ES-I3 (cell line): ENCODE measurements around the gene MAMDC4.
"Not testable (repeated sequence)": the region's sequence is repeated elsewhere in the genome, so short reads cannot be mapped to it uniquely, and the experiment has no call there.

ENCODE experiments used
- H3K36me3 ChIP-seq: 2 replicates; pipeline ENCODE4 v1.6.1; 2013; ENCODE audit warnings: mild to moderate bottlenecking, low read length, control low read depth, moderate library complexity; ENCODE audit not compliant: insufficient read depth
- H3K4me1 ChIP-seq: 2 replicates; pipeline ENCODE4 v1.6.1; 2013; ENCODE audit warnings: mild to moderate bottlenecking, control low read depth, low read length; ENCODE audit not compliant: insufficient read depth
- H3K9ac ChIP-seq: 2 replicates; pipeline ENCODE4 v1.6.1; 2013; ENCODE audit warnings: low read depth, mild to moderate bottlenecking, low read length, moderate library complexity
- H3K9me3 ChIP-seq: 2 replicates; pipeline ENCODE4 v1.6.1; 2013; ENCODE audit warnings: mild to moderate bottlenecking, low read length, moderate library complexity; ENCODE audit not compliant: control insufficient read depth, insufficient read depth

MAMDC4 gene

DNA sequence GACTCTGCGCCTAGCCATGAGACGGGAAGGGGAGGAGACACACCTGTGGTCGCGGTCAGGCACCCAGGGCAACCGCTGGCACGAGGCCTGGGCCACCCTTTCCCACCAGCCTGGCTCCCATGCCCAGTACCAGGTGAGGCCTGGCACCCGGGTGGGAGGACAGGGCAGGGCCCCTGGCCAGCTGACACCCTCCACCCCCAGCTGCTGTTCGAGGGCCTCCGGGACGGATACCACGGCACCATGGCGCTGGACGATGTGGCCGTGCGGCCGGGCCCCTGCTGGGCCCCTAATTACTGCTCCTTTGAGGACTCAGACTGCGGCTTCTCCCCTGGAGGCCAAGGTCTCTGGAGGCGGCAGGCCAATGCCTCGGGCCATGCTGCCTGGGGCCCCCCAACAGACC, 5.0 kb downstream of the MAMDC4 start:
- Histone ChIP-seq H3K4me1 (no peaks in the 10 kb centered on the region), H3K9ac (no peak overlapping the region), H3K9me3 (no peaks in the 10 kb centered on the region), H3K36me3 (peaks cover 6% of the 10 kb centered on the region; the same call in 1 of the 2 replicates)

DNA sequence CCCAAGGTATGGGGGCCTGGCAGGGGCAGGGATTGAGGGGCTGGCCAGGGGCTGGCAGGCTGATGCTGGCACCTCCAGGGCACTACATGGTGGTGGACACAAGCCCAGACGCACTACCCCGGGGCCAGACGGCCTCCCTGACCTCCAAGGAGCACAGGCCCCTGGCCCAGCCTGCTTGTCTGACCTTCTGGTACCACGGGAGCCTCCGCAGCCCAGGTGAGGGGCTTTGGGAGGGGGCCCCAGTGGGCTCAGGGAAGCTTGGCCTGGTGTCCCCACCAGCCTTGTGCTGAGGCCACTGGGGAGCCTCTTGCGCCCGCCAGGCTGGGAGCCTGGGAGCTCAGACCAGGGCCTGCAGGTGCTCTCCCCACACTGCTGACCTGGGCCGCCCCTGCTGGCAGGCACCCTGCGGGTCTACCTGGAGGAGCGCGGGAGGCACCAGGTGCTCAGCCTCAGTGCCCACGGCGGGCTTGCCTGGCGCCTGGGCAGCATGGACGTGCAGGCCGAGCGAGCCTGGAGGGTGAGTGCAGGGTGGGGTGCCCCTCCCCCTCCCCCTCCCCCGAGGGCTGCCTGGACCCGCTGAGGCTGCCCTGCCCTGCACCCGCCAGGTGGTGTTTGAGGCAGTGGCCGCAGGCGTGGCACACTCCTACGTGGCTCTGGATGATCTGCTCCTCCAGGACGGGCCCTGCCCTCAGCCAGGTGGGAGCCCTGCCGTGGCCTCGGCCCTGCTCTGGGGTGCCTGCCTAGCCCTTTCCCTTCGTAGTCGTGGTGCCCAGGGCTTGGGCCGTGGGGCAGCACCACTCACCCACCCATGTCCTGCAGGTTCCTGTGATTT, 5.7 kb downstream of the MAMDC4 start:
- no peaks in the 10 kb centered on the region for H3K4me1 ChIP-seq
- H3K36me3 ChIP-seq, result peaks cover 6% of the 10 kb centered on the region; the same call in 1 of the 2 replicates
- no peak overlapping the region for H3K9ac ChIP-seq
- no peaks in the 10 kb centered on the region for H3K9me3 ChIP-seq

DNA sequence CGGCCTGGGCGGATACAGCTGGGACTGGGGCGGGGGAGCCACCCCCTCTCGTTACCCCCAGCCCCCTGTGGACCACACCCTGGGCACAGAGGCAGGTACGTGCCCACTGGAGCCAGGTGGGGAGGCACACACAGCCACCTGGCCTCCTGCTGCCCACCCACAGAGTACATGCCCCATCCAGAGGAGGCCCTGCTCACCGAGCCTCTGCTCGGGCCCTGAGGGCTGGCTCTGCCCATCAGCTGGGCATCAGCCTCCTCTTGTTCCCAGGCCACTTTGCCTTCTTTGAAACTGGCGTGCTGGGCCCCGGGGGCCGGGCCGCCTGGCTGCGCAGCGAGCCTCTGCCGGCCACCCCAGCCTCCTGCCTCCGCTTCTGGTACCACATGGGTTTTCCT, 6.3 kb downstream of the MAMDC4 start:
- Histone ChIP-seq H3K4me1 (no peaks in the 10 kb centered on the region), H3K36me3 (peaks cover 11% of the 10 kb centered on the region), H3K9ac (no peak overlapping the region), H3K9me3 (no peaks in the 10 kb centered on the region)

DNA sequence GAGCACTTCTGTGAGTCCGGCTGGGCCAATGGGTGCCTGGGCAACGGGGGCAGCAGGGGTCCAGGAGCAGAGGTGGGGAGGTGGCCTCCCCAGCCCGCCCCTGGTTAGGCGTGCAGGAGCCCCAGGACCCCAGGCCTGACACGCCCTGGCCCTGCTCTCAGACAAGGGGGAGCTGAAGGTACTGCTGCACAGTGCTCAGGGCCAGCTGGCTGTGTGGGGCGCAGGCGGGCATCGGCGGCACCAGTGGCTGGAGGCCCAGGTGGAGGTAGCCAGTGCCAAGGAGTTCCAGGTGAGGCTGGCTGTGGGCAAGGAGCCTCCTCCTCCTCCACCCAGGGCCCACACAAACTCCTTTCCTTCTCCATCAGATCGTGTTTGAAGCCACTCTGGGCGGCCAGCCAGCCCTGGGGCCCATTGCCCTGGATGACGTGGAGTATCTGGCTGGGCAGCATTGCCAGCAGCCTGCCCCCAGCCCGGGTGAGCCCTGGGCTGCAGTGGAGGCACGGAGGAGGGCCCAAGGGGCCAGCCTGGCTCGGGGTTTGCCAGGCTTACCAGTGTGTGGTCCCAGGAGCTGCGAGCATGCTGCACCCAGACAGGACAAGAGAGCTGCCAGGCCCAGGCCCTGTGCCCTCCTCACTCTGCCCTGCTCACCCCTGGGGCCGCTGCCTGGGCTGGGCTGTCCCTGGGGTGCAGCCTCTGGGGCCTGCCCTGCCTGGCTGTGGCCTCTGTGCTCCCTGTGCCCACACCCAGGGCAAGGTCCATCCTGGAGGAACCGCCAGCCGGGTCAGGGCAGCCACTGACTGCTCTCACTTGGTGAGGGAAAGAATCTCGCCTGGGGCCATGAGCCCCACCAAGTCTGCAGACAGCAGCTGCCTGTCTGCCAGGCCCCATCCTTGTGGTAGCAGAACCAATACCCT, 7.0 kb downstream of the MAMDC4 start:
- peaks cover 18% of the 10 kb centered on the region for H3K36me3 ChIP-seq
- no peaks in the 10 kb centered on the region for H3K4me1 ChIP-seq
- no peak overlapping the region for H3K9ac ChIP-seq
- no peaks in the 10 kb centered on the region for H3K9me3 ChIP-seq

DNA sequence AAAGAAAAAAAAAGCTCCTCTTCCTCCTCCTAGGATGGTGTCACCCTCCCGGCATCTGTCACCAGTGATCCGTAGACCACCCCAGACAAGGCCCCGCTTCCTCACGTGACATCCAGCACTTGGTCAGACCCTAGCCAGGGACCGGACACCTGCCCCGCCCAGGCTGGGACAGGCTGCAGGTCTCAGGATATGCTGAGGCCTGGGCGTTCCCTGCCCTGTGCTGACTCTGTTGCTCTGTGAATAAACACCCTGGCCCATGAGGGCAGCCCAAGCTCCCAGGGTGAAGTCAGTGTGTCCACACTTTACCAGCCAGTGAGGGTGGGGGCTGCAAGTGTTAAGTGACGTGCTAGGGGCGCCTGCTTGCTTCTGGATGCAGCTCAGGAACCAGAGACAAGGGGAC, 8.4 kb downstream of the MAMDC4 start:
- H3K36me3 ChIP-seq, result peaks cover 21% of the 10 kb centered on the region
- no peak overlapping the region for H3K9ac ChIP-seq
- no peaks in the 10 kb centered on the region; the same call in 1 of the 2 replicates for H3K4me1 ChIP-seq
- no peaks in the 10 kb centered on the region for H3K9me3 ChIP-seq

DNA sequence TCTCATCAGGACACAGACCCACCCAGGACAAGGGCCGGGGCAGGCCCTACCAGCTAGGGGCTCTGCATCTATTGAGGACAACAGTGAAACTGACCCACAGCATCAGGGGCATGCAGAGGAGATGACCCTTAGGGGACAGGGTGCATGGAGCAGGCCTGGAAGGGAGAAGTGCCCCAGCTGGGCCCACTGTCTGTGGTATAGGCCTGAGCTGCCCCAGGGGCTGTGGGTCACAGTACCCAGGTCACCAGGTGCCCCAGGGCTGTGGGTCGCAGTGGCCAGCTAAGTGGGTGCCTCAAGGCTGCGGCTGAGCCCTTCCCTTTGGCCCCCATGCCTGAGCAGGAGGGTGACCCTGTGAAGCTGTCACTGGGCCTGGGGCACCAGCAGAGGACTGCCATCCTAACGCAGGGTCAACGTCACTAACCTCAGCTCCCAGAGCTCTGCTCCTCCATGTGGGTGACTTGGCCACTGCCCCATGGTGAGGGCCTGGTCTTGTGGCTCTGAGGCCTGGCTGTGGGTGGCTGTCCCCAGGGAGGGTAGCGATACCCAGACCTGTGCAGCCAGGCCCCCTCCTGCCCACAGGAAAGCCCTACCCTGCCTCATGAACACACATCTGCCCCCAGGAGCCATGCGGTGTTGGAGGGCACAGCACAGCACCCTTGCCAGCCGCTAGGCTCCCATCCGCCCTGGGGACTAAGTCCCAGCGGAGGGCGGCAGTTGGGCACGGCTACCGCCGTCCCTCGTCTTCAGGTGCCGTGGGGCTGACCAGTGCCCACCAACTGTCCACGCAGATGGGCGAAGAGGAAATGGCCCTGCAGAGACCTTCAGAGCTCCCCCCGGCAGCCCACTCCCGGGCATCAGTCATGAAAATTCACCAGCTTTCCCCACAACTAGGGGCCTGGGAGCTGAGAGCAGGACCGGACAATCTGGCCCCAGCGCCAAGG, 9.1 kb downstream of the MAMDC4 start:
- H3K4me1 ChIP-seq, result no peaks in the 10 kb centered on the region; the same call in 1 of the 2 replicates
- H3K36me3 ChIP-seq, result peaks cover 21% of the 10 kb centered on the region
- no peak overlapping the region for H3K9ac ChIP-seq
- H3K9me3 ChIP-seq, result no peaks in the 10 kb centered on the region

DNA sequence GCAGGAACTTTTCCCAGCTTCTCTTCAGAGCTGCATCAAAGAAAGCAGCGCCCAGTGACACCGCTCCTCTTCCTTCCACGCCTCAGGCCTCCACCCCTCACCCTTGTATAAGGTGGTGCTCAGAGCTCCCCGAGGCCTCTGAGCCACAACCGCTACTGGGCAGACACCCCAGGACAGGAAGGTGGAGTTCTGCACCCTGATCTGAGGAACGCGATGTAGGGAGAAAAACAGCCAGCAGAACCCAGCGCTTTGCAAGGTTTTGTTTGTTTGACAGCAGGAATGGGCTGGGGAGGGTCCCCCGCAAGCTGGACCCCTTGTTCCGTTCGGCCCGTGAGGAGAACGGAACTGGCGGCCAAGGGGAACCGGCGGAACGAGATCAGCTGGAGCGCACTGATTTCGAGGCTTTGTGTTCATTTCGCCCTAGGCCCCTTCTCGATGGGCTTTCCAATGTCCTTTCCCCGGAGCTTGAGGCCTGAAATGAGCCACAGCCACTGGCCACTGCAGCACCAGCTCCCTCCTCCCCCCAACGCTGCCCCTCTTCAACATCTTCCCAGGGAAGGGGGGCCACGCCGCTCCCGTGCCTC, 9.8 kb downstream of the MAMDC4 start:
- Histone ChIP-seq H3K36me3 (peaks cover 21% of the 10 kb centered on the region), H3K9me3 (no peaks in the 10 kb centered on the region), H3K9ac (no peak overlapping the region), H3K4me1 (no peaks in the 10 kb centered on the region; the same call in 1 of the 2 replicates)

DNA sequence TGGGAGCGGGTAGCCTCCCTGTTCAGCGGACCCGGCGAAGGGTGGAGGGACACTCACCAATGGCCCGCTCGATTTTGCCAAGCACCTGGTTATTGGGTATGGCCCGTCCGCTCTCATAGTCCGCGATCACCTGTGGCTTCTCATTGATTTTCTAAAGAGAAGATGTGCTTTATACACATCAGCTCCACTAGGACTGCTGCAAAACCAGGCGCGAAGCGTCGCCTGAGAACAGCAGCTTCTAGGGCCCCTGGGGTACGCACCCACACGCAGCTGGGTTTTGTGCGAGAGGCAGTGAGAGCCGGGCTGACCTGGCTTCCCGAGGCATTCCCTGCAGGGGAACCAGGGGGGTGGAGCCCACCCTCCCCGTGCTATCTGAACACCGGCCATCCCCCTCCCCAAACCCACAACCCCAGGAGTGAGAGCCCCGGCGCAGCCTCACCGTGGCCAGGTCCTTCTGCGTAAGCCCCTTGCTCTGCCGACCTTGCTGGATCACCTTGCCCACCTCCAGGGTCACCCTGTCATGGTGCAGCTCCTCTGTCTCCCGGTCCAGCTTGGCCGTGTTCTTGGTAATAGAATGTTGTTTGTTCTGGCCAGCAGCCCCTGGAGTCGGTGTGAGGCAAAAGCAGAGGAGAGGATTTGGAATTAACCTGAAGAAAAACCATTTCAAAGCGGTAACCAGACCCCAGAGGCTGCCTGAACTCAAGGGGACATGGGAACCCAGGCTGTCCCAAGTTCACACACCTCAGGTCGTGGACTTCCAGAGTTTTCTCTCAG, 10.9 kb downstream of the MAMDC4 start:
- H3K9ac ChIP-seq, result no peak overlapping the region
- peaks cover 24% of the 10 kb centered on the region for H3K36me3 ChIP-seq
- H3K4me1 ChIP-seq, result no peaks in the 10 kb centered on the region; the same call in 1 of the 2 replicates

DNA sequence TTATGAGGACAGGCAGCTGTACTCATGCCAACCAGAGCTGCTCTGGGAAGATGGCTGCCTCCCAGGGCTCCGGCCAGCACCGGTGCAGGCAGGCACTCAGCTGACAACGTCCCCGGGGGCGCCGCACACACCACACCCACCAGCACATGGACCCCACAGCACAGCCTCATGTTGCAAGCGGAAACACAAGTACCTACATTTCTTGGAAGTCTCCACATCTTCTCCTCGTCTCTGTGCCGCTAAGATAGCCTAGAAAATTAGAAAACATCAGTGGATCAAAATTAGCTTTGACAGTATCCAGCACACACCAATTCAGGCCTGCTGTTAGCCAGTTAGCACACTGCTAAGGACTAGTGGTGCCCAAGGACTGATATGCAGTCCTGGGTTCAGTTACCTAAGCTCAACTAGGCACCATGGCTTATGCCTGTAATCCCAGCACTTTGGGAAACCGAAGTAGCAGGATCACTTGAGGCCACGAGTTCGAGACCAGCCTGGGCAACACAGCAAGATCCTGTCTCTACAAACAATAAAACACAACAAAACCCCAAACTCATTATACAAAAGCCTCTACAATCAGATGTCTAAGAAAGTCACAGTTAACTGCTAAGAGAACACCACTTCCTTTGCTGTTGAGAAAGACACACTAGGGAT, 11.6 kb downstream of the MAMDC4 start:
- no peak overlapping the region for H3K9ac ChIP-seq
- H3K36me3 ChIP-seq, result peaks cover 24% of the 10 kb centered on the region
- H3K4me1 ChIP-seq, result no peaks in the 10 kb centered on the region; the same call in 1 of the 2 replicates
- H3K9me3 ChIP-seq, result peaks cover 5% of the 10 kb centered on the region; the same call in 1 of the 2 replicates

More for the DNA sequence above, 10.9 kb downstream of the MAMDC4 start:
- H3K9me3 ChIP-seq, result no peaks in the 10 kb centered on the region; the same call in 1 of the 2 replicates

DNA sequence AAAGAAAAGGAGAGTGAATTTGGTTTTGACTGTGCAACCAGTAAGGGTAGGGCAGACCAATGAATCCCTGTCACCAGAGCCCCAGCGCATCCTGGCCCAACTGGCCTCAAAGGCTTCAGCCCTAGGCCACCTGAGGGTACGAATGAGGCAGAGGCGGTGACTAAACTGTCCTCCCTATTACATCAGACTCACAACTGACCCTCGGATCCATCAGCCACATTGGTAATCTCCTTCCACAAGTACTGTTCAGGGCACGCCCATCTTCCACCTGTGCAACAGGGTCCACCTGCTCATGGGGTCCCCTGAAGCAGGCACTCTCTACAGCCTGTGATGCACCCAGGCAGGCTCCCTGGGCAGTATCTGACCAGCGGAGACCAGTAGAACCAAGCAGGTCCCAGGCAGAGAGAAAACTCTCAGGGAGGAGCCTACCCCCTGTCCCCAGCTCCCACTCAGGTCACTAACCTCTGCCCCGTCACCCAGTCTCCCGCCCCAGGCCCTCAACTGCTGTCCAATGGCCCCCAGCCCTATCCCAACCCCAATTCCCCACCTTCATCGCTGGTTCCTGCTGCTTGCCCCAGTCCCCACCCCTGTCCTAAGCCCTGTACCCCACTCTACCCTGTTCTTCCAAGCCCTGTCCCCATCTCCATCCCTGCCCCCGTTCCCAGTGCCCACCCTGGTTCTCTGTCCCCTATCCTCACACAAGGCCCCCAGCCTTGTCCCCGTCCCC, 13.1 kb downstream of the MAMDC4 start:
- Histone ChIP-seq H3K36me3 (peaks cover 24% of the 10 kb centered on the region), H3K9me3 (peaks cover 6% of the 10 kb centered on the region; the same call in 1 of the 2 replicates), H3K9ac (peak overlapping the region; percentile 45), H3K4me1 (no peaks in the 10 kb centered on the region; the same call in 1 of the 2 replicates)

DNA sequence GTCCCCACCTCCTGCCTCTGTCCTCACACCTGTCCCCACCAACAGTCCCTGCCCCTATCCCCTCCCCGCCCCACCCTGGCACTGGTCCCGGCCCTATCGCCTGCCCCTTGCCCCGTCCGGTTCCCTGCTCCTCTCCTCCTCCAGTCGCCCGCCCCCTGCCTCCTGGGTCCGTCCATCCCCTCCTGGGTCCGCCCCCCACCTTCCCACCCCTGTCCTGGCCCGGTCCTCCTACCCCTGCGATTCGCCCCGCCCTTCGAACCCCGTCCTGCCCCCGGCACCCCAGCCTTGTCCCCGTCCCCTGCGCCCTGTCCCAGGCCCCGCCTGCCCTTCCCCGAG, 13.6 kb downstream of the MAMDC4 start:
- Histone ChIP-seq H3K4me1 (no peaks in the 10 kb centered on the region; the same call in 1 of the 2 replicates), H3K36me3 (peaks cover 24% of the 10 kb centered on the region), H3K9ac (peak overlapping the region; percentile 49), H3K9me3 (peaks cover 9% of the 10 kb centered on the region)

DNA sequence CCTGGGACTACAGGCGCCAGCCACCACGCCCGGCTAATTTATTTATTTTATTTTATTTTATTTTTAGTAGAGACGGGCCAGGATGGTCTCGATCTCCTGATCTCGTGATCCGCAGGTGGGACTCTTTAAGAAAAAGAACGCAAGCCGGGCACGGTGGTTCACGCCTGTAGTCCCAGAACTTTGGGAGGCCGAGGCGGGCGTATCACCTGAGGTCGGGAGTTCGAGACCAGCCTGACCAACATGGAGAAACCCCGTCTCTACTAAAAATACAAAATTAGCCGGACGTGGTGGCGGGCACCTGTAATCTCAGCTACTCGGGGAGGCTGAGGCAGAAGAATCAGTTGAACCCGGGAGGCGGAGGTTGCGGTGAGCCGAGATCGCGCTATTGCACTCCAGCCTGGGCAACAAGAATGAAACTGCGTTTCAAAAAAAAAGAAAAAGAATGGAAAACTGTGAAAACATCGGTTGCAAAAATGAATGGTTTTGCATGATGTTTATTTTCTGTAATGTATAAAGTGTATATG, 14.8 kb downstream of the MAMDC4 start:
- not testable (repeated sequence) for H3K4me1 ChIP-seq, H3K9me3 ChIP-seq
- Histone ChIP-seq H3K36me3 (peaks cover 17% of the 10 kb centered on the region), H3K9ac (peak overlapping the region; percentile 49; the same call in 1 of the 2 replicates)
